ENCODE data around the gene MYO3B. TPM values are rescaled to one million over a fixed set of nuclear protein-coding genes. Genes with fewer than 3 reads are reported as not detected.
A peak's percentile ranks its signal among the peaks of the same experiment; 100 is the strongest.

MYO3B gene
- total RNA-seq, 1 experiment from 2014 or later: 4.4 TPM

DNA sequence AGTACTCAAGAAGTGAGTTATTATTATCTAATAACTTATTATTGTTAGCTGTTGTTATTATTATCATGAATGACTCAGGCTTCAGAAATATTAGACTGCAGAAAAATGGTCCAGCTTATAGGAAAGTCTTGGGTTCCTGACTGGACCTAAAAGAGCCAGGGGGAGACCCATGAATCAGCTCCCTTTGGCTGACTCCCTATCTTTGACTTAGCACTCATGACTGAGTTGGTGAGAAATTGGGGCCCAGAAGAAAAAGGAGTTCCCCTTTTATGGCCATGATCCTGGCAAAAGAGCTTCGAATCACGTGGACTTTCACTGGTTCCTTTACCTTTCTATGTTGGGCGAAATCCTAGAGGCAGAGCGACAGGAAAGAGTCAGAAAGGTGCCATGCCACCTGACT lies 145.8 kb downstream of the MYO3B start:
- Histone ChIP-seq H3K4me2 (ENCODE audit: low read depth, low read length, poor library complexity, severe bottlenecking) (no peak overlapping the region), H3K27ac (ENCODE audit: low read length) (no peak overlapping the region), H3K79me2 (ENCODE audit: low read length) (no peaks in the 10 kb centered on the region), H3K4me3 (ENCODE audit: low read length) (no peak overlapping the region), H3K4me1 (ENCODE audit: low read length) (peaks cover 7% of the 10 kb centered on the region), H2AFZ (ENCODE audit: low read length) (no peak overlapping the region), H3K9me2 (replicated peaks; ENCODE audit: insufficient read depth, low read length) (no peaks in the 10 kb centered on the region), H3K27me3 (ENCODE audit: low read length) (no peaks in the 10 kb centered on the region), H3K9ac (ENCODE audit: low read length) (no peak overlapping the region), H3K9me3 (ENCODE audit: low read length) (no peaks in the 10 kb centered on the region), H4K20me1 (ENCODE audit: insufficient read depth, low read depth, low read length) (no peaks in the 10 kb centered on the region), H3K36me3 (ENCODE audit: insufficient read depth, low read length) (no peaks in the 10 kb centered on the region)
- DNase-seq: no peak

DNA sequence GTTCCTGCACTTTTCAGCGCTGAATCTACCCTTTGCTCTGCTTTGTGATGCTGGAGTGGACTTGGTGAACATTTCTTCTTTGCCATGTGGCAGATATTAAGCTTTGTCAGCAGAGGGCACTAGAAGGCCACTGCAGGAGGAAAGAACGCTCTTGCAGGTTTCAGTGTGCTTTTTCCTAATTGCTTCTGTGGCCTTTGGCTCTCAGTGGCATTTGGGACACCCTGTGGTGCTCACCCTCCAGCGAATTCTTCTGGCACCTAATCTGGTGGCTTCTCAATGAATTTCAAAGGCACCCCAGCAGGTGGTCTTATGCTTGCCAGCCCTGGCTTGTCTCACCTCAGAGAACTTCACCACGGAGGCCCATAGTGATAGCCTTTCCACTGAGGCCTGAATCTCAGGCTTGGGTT lies 146.7 kb downstream of the MYO3B start:
- H3K4me2 ChIP-seq (ENCODE audit: low read depth, low read length, poor library complexity, severe bottlenecking): no peak overlapping the region
- H3K79me2 ChIP-seq (ENCODE audit: low read length): no peaks in the 10 kb centered on the region
- peak; percentile 76 for DNase-seq
- no peak overlapping the region for H3K9ac ChIP-seq (ENCODE audit: low read length)
- no peaks in the 10 kb centered on the region for H3K9me3 ChIP-seq (ENCODE audit: low read length)
- H3K4me1 ChIP-seq (ENCODE audit: low read length): peaks cover 7% of the 10 kb centered on the region
- H2AFZ ChIP-seq (ENCODE audit: low read length): no peak overlapping the region
- no peak overlapping the region for H3K4me3 ChIP-seq (ENCODE audit: low read length)
- no peaks in the 10 kb centered on the region for H3K9me2 ChIP-seq (replicated peaks; ENCODE audit: insufficient read depth, low read length)
- H3K27ac ChIP-seq (ENCODE audit: low read length): no peak overlapping the region
- H3K36me3 ChIP-seq (ENCODE audit: insufficient read depth, low read length): no peaks in the 10 kb centered on the region
- no peaks in the 10 kb centered on the region for H3K27me3 ChIP-seq (ENCODE audit: low read length)
- no peaks in the 10 kb centered on the region for H4K20me1 ChIP-seq (ENCODE audit: insufficient read depth, low read depth, low read length)

DNA sequence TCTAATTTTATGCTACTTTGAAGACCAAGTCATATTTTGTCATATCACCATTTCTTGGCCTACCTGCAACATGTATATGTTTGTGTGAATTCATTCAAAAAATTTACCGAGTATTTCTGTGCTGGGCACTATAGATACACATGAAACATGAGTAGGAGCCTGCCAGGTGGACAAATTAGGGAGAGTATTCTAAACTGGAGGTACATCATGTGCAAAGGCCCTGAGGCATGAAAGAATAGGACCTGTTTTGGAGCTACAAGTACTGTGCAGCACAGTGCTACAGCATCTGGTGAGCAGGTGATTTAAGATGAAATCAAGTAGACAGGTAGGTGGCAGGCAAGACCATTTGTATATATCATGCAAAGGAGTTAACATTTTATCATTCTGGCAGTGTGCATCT lies 152.9 kb downstream of the MYO3B start:
- Histone ChIP-seq H2AFZ (ENCODE audit: low read length) (no peak overlapping the region), H3K9ac (ENCODE audit: low read length) (no peak overlapping the region), H3K27ac (ENCODE audit: low read length) (no peak overlapping the region), H3K79me2 (ENCODE audit: low read length) (no peaks in the 10 kb centered on the region), H3K27me3 (ENCODE audit: low read length) (no peaks in the 10 kb centered on the region), H3K4me2 (ENCODE audit: low read depth, low read length, poor library complexity, severe bottlenecking) (no peak overlapping the region), H3K36me3 (ENCODE audit: insufficient read depth, low read length) (no peaks in the 10 kb centered on the region), H3K4me1 (ENCODE audit: low read length) (no peaks in the 10 kb centered on the region), H3K9me2 (replicated peaks; ENCODE audit: insufficient read depth, low read length) (no peaks in the 10 kb centered on the region), H3K4me3 (ENCODE audit: low read length) (no peak overlapping the region), H4K20me1 (ENCODE audit: insufficient read depth, low read depth, low read length) (no peaks in the 10 kb centered on the region), H3K9me3 (ENCODE audit: low read length) (no peaks in the 10 kb centered on the region)
- DNase-seq: no peak

DNA sequence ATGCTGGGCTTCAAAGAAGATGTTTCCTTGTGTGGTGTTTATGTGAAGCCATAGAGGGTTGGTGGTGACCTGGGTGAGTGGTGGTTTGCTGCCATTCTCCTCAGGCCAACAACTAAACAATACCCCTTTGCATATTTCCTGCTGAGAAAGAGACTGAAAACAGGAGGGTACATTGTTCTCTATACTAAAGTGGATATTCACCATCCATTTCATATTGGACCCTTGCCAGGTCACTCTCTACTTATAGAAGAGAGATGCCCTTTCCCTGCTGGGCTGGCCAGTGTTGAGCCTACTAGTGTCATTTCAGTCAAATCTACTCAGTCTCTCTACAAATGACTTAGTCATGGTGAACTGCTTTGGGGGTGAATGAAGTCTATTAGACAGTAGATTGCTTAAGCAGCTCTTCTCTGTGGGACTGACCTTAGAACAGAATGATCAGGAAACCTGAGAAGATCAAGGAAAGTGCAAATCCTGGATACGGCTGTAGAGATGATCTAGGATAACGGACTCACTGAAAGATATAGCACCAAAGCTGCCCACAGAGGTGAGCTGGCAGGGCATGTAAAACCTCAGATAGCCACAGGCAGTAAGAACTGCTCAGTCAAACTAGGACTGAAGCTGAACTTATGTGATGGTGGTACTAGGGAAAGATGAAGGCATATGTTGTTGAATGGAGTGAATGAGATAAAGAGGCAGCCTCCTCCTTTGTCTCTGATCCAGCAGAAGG lies 154.9 kb downstream of the MYO3B start:
- no peaks in the 10 kb centered on the region for H3K9me3 ChIP-seq (ENCODE audit: low read length)
- H3K79me2 ChIP-seq (ENCODE audit: low read length): no peaks in the 10 kb centered on the region
- no peak overlapping the region for H3K4me3 ChIP-seq (ENCODE audit: low read length)
- H3K27me3 ChIP-seq (ENCODE audit: low read length): no peaks in the 10 kb centered on the region
- no peaks in the 10 kb centered on the region for H3K9me2 ChIP-seq (replicated peaks; ENCODE audit: insufficient read depth, low read length)
- no peaks in the 10 kb centered on the region for H3K36me3 ChIP-seq (ENCODE audit: insufficient read depth, low read length)
- H3K4me2 ChIP-seq (ENCODE audit: low read depth, low read length, poor library complexity, severe bottlenecking): no peak overlapping the region
- H2AFZ ChIP-seq (ENCODE audit: low read length): no peak overlapping the region
- DNase-seq: no peak
- no peak overlapping the region for H3K9ac ChIP-seq (ENCODE audit: low read length)
- no peaks in the 10 kb centered on the region for H4K20me1 ChIP-seq (ENCODE audit: insufficient read depth, low read depth, low read length)
- no peaks in the 10 kb centered on the region for H3K4me1 ChIP-seq (ENCODE audit: low read length)
- H3K27ac ChIP-seq (ENCODE audit: low read length): no peak overlapping the region

DNA sequence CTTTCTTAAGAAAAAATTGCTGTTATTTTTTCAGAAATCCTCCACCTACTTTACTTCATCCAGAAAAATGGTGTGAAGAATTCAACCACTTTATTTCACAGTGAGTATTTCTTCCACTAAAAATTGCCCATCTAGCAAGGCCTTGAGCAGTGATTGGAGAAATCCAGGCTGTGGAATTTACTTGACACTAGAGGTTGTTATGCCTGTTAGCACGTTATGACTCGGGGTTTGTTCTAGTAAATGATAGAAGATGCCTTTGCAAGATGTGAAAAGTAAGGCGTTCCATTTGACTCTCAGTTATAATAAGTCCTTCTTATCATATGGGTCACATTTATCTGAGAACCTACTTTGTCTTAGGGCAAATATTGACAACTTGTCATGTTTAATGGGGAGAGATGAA lies 157.4 kb downstream of the MYO3B start:
- Histone ChIP-seq H4K20me1 (ENCODE audit: insufficient read depth, low read depth, low read length) (no peaks in the 10 kb centered on the region), H3K36me3 (ENCODE audit: insufficient read depth, low read length) (no peaks in the 10 kb centered on the region), H3K9me2 (replicated peaks; ENCODE audit: insufficient read depth, low read length) (no peaks in the 10 kb centered on the region), H3K4me2 (ENCODE audit: low read depth, low read length, poor library complexity, severe bottlenecking) (no peak overlapping the region), H3K4me3 (ENCODE audit: low read length) (no peak overlapping the region), H3K27me3 (ENCODE audit: low read length) (no peaks in the 10 kb centered on the region), H3K4me1 (ENCODE audit: low read length) (peaks cover 5% of the 10 kb centered on the region), H2AFZ (ENCODE audit: low read length) (no peak overlapping the region), H3K9me3 (ENCODE audit: low read length) (no peaks in the 10 kb centered on the region), H3K9ac (ENCODE audit: low read length) (no peak overlapping the region), H3K79me2 (ENCODE audit: low read length) (no peaks in the 10 kb centered on the region), H3K27ac (ENCODE audit: low read length) (no peak overlapping the region)
- DNase-seq: no peak

DNA sequence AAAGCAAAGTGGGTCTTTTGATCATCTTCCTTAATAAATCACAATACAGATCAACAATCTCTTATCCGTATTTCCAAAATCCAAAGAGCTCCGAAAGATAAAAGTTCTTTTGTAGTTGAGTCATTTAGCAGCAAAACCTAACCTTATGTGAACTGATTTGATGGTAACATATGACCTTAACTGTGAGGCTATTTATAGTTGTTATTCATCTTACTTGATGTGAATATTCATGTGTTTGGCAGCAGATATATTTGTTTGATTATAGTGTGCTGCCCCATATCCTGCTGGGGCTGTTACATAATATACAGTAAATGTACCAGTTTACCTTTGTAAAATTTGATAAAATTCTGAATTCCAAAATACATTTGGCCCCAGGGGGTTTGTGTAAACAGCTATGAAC lies 158.5 kb downstream of the MYO3B start:
- Histone ChIP-seq H4K20me1 (ENCODE audit: insufficient read depth, low read depth, low read length) (no peaks in the 10 kb centered on the region), H3K9ac (ENCODE audit: low read length) (no peak overlapping the region), H3K9me2 (replicated peaks; ENCODE audit: insufficient read depth, low read length) (no peaks in the 10 kb centered on the region), H2AFZ (ENCODE audit: low read length) (no peak overlapping the region), H3K9me3 (ENCODE audit: low read length) (no peaks in the 10 kb centered on the region), H3K4me2 (ENCODE audit: low read depth, low read length, poor library complexity, severe bottlenecking) (no peak overlapping the region), H3K4me3 (ENCODE audit: low read length) (no peak overlapping the region), H3K27me3 (ENCODE audit: low read length) (no peaks in the 10 kb centered on the region), H3K79me2 (ENCODE audit: low read length) (no peaks in the 10 kb centered on the region), H3K27ac (ENCODE audit: low read length) (no peak overlapping the region), H3K36me3 (ENCODE audit: insufficient read depth, low read length) (no peaks in the 10 kb centered on the region), H3K4me1 (ENCODE audit: low read length) (peaks cover 5% of the 10 kb centered on the region)
- DNase-seq: no peak

DNA sequence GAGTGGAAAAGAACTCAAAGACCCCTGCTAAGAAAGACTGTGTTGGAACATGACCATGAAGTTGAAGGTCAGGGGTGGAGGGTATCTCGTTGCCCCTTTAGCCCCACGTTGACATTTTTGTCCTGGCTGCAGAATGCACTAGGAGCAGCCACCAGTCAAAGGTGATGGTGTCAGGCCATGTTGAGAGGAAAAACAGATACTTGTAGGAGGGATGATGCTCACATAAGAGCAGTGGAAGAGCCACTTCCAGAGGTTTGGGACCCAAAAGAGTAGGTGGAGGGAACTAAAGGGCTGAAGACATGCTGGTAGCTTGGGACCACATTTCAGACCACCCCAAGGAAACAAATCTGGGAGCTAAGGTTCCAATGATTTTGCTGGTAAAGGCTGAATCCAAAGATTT lies 159.0 kb downstream of the MYO3B start:
- Histone ChIP-seq H3K36me3 (ENCODE audit: insufficient read depth, low read length) (no peaks in the 10 kb centered on the region), H3K4me3 (ENCODE audit: low read length) (no peak overlapping the region), H3K9me2 (replicated peaks; ENCODE audit: insufficient read depth, low read length) (no peaks in the 10 kb centered on the region), H3K9me3 (ENCODE audit: low read length) (no peaks in the 10 kb centered on the region), H4K20me1 (ENCODE audit: insufficient read depth, low read depth, low read length) (no peaks in the 10 kb centered on the region), H3K4me2 (ENCODE audit: low read depth, low read length, poor library complexity, severe bottlenecking) (no peak overlapping the region), H3K27me3 (ENCODE audit: low read length) (no peaks in the 10 kb centered on the region), H3K9ac (ENCODE audit: low read length) (no peak overlapping the region), H2AFZ (ENCODE audit: low read length) (no peak overlapping the region), H3K79me2 (ENCODE audit: low read length) (no peaks in the 10 kb centered on the region), H3K4me1 (ENCODE audit: low read length) (peaks cover 5% of the 10 kb centered on the region), H3K27ac (ENCODE audit: low read length) (no peak overlapping the region)
- DNase-seq: no peak

DNA sequence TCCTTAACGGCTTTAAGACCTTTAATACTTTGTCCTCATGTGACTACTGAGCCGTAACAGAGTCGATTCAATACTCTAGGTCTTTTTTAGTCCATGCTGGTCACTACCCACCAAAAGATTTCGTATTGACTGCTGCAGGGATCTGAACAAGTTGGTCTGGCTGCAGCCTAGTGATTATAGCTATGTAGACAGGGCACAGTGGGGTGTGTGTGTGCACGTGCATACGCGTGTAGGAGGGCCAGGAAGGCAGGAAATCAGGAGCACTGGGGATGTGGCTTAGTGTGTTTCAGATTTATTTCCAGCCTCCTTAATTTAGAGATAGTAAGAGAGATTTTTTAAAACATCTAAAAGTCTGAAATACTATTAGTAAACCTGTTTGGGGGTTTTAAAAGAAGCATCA lies 161.4 kb downstream of the MYO3B start:
- H3K27ac ChIP-seq (ENCODE audit: low read length): no peak overlapping the region
- H3K4me3 ChIP-seq (ENCODE audit: low read length): no peak overlapping the region
- peaks cover 5% of the 10 kb centered on the region for H3K4me1 ChIP-seq (ENCODE audit: low read length)
- no peaks in the 10 kb centered on the region for H3K9me2 ChIP-seq (replicated peaks; ENCODE audit: insufficient read depth, low read length)
- H3K36me3 ChIP-seq (ENCODE audit: insufficient read depth, low read length): no peaks in the 10 kb centered on the region
- no peaks in the 10 kb centered on the region for H4K20me1 ChIP-seq (ENCODE audit: insufficient read depth, low read depth, low read length)
- H3K79me2 ChIP-seq (ENCODE audit: low read length): no peaks in the 10 kb centered on the region
- no peaks in the 10 kb centered on the region for H3K27me3 ChIP-seq (ENCODE audit: low read length)
- H3K4me2 ChIP-seq (ENCODE audit: low read depth, low read length, poor library complexity, severe bottlenecking): no peak overlapping the region
- H3K9ac ChIP-seq (ENCODE audit: low read length): no peak overlapping the region
- H3K9me3 ChIP-seq (ENCODE audit: low read length): no peaks in the 10 kb centered on the region
- no peak for DNase-seq
- no peak overlapping the region for H2AFZ ChIP-seq (ENCODE audit: low read length)

Measured in Karpas-422 (cell line).